Epithelial cell of esophagus (primary cell): ENCODE data around the gene AKAP13.

Experiments
- DNase-seq: peaks from one replicate; pipeline ENCODE4 v3.0.0; 2010; ENCODE audit warnings: low read depth
- H3K4me3 ChIP-seq: 2 replicates; pipeline ENCODE4 v1.5.1; 2011; ENCODE audit warnings: mild to moderate bottlenecking, low read length, control low read depth
- TF ChIP-seq, protein P1 (sequence below): IDR thresholded peaks from 2 replicates; pipeline ENCODE4 v1.5.1; 2011; ENCODE audit warnings: low read depth, mild to moderate bottlenecking, low read length, control low read depth, inconsistent platforms; ENCODE audit not compliant: insufficient read depth; ENCODE audit errors: missing control alignments

Gene AKAP13

DNA sequence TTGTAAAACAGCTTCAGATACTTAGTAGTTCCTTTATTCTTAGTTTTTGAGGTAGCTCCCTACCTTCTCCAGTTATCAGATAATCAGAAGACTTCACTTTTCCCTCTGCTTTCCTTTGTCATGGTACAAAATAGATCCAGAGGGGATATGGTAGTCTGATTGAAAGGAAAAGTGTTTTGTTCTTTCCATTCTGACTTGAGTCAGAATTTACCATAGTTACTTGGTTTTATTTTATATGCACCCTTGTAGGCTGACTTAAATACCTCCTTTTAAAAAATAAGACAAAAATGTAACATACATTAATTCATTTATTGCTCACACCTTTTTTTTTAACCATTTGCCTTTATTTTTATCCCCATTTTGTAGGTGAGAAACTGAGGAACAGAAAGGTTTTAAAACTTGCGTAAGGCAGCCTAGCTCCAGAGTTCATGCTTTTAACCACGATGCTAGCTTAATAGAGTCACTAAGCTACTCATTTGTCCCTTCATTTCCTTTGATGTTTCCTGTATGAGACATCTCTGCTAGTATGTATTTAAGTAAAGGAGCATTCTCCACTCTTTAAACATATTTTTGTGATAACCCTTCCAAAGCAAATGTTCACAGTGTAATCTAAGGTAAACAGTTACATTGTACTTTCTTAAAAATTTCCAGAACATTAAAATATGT lies 226.9 kb downstream of the AKAP13 start:
- TF ChIP-seq, protein P1, sequence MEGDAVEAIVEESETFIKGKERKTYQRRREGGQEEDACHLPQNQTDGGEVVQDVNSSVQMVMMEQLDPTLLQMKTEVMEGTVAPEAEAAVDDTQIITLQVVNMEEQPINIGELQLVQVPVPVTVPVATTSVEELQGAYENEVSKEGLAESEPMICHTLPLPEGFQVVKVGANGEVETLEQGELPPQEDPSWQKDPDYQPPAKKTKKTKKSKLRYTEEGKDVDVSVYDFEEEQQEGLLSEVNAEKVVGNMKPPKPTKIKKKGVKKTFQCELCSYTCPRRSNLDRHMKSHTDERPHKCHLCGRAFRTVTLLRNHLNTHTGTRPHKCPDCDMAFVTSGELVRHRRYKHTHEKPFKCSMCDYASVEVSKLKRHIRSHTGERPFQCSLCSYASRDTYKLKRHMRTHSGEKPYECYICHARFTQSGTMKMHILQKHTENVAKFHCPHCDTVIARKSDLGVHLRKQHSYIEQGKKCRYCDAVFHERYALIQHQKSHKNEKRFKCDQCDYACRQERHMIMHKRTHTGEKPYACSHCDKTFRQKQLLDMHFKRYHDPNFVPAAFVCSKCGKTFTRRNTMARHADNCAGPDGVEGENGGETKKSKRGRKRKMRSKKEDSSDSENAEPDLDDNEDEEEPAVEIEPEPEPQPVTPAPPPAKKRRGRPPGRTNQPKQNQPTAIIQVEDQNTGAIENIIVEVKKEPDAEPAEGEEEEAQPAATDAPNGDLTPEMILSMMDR = no peak
- no peak overlapping the region for H3K4me3 ChIP-seq
- peak; percentile 36 for DNase-seq

DNA sequence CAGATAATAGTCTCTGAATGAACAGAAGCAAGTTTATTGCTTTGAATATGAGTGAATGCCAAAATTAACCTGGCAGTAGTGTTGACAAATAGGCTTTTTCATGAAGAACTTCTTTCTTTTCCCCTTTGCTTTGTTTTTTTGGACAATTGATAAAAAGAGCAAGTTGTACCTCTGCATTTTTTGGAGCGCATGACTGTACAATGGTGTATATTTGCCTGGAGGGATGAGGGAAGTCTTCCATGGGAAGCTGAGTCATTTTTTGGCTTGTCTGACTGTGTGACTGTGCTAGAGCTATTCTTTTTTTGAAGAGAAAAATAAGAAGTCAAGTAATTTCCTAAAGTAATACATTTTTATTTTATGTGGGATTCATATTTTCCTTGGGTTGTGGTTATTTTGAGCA lies 227.4 kb downstream of the AKAP13 start:
- TF ChIP-seq, protein P1 = no peak
- DNase-seq = peak; percentile 89
- H3K4me3 ChIP-seq = no peak overlapping the region

DNA sequence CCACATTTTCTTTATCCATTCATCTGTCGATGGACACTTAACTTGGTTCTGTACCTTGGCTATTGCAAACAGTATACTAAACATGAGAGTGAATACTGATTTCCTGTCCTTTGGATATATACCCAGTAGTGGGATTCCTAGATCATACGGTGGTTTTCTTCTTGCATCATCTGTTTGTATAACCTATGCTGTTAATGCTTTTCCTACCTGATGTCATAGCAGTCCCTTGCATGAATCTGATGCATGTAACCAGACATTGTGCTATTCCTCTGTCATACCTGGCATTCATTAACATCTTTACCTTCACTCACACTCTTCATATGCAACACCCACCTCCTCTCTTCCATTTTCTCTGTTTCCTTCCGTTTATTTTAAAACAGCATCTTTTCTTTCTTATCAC lies 229.1 kb downstream of the AKAP13 start:
- DNase-seq = peak; percentile 30
- TF ChIP-seq, protein P1 = no peak
- H3K4me3 ChIP-seq = no peak overlapping the region

DNA sequence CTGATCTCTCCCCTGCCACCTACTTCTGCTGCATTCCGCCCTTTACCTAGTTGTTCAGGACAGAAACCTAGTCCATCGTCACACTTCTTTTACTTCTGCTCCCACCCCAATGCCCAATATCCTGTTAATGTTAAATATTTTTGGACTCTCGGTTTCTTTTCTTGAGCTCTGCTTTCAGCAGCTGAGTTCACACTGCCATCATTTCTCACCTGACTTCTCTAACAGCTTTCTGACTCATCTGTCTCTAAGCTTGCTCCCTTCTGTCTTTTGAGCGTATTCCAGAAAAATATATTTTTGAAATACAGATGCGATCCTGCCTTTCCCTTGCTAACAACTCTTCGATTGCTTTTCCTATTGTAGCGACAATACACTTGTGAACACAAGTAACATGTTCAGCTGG lies 231.0 kb downstream of the AKAP13 start:
- no peak overlapping the region for H3K4me3 ChIP-seq
- TF ChIP-seq, protein P1 = no peak
- no peak for DNase-seq

DNA sequence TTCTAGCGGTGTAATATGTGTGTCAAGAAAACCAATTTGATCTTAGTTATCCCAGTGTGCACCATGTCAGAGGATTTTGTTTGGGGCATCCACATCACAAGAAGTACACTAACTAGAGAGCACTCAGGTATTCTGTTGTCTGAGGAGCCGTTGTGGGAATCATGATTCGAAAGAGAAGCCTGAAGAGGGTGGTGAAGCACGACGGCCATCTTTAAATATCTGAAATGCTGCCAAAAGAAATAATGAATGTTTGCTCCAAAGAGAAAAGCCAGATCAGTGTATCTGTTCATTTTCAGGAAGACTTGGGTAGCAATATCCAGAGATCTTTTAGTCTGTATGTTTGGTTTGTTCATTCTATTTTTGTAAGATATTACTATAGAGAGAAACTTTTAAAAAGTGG lies 233.7 kb downstream of the AKAP13 start:
- DNase-seq = no peak
- TF ChIP-seq, protein P1 = no peak
- no peak overlapping the region for H3K4me3 ChIP-seq

DNA sequence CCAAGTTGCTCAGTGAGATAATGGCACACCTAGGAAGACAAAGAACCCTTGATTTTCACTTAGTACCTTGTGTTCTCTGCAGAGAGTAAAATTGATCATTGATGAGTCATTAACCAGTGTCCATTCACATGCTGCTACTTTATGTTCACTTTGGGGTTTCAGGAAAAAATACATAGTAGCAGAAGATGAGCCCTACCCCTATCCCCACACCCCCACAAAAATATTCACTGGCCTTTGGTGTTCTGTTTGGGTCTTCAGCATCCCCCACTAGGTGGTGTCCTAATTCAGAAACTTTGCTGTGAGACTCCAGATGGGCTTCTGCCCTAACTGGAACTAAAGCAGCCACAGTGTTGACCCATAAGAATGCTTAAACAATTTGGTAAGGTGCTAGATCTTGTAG lies 235.5 kb downstream of the AKAP13 start:
- H3K4me3 ChIP-seq = no peak overlapping the region
- TF ChIP-seq, protein P1 = peak; percentile 23
- no peak for DNase-seq

DNA sequence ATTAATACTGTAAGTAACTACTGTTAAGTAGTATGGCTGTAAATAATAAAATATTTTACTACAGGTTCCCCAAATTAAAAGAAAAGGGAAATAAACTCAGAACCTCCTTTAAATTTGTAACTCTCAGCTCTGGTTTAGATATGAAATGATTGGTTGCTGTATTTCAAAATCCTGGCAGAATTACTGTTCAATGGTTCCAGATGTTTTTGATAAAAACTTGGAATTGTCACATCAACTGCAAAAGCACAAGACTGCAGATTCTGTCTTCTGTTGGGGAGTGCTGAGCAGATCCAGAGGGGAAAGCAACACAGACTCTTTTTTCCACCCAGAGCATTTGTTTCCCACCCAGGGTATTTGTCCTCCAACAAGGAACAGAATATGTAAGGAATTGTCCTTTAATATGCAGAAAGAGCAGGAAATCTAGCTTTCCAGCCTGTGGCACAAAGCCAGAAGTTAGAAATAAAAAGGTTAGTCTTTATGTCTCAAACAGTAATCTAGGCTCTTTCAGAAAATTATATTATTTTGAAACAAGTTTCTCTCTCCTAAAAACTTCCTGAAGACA lies 236.2 kb downstream of the AKAP13 start:
- H3K4me3 ChIP-seq = no peak overlapping the region
- no peak for DNase-seq
- TF ChIP-seq, protein P1 = no peak
